MCF 10A (cell line): Measurements from ENCODE around the gene MORN5. TPM values are rescaled to one million over a fixed set of nuclear protein-coding genes. Genes with fewer than 3 reads are reported as not detected.

ENCODE experiments used
- BruUV-seq: library from RNA; stranded (reverse); fragments of 400-500 nt; replicated peaks from 2 replicates; lab custom pipeline; 2021; lab: Mats Ljungman, UMichigan
- CTCF ChIA-PET: fragments of 300-600 bp; sonication (Branson Sonifier 250); formaldehyde crosslinking; extraction: SDS; loops from one replicate; lab custom pipeline; 2021; ENCODE audit warnings: antibody characterized with exemption, inconsistent platforms; lab: Yijun Ruan, JAX
- POLR2A ChIA-PET: fragments of 300-600, 350-650 bp; sonication (Branson Sonifier 250); formaldehyde crosslinking; extraction: SDS; loops from one replicate; lab custom pipeline; 2020; ENCODE audit warnings: antibody characterized with exemption, inconsistent platforms; lab: Yijun Ruan, JAX
- DNase-seq: peaks from one replicate; pipeline ENCODE4 v3.0.0-alpha.2; 2018; ENCODE audit not compliant: unreplicated experiment
- H3K27ac Mint-ChIP-seq: one replicate; pipeline ENCODE4 v1.8.0; 2022; ENCODE audit warnings: mild to moderate bottlenecking, low read depth, mixed read lengths; ENCODE audit not compliant: unreplicated experiment
- H3K27me3 Mint-ChIP-seq: one replicate; pipeline ENCODE4 v1.8.0; 2022; ENCODE audit warnings: mixed read lengths; ENCODE audit not compliant: insufficient read depth, unreplicated experiment
- H3K36me3 Mint-ChIP-seq: one replicate; pipeline ENCODE4 v1.8.0; 2022; ENCODE audit warnings: mild to moderate bottlenecking, moderate library complexity, mixed read lengths; ENCODE audit not compliant: insufficient read depth, unreplicated experiment
- H3K4me1 Mint-ChIP-seq: one replicate; pipeline ENCODE4 v1.8.0; 2022; ENCODE audit warnings: mixed read lengths; ENCODE audit not compliant: insufficient read depth, unreplicated experiment
- H3K4me3 Mint-ChIP-seq: one replicate; pipeline ENCODE4 v1.8.0; 2022; ENCODE audit warnings: mild to moderate bottlenecking, moderate library complexity, mixed read lengths; ENCODE audit not compliant: unreplicated experiment
- H3K9me3 Mint-ChIP-seq: one replicate; pipeline ENCODE4 v1.8.0; 2022; ENCODE audit warnings: mixed read lengths; ENCODE audit not compliant: unreplicated experiment
- intact Hi-C: fragments of 100-400 bp; cut with micrococcal nuclease; formaldehyde crosslinking; loops from 2 replicates; pipeline ENCODE4 v1.14.1; 2022
- total RNA-seq: library from RNA; stranded (reverse); gene quantifications from 2 replicates; pipeline ENCODE4 v1.2.3, GENCODE V29; 2022
- TF ChIP-seq, protein P1 (sequence below): fragments of 200-600 bp; IDR thresholded peaks from one replicate; pipeline ENCODE4 v1.8.0; 2022; ENCODE audit warnings: antibody characterized with exemption, mild to moderate bottlenecking; ENCODE audit not compliant: unreplicated experiment

MORN5 gene
- total RNA-seq, 1 experiment from 2014 or later, result not detected

- no peaks in the 10 kb centered on the region for H3K9me3 Mint-ChIP-seq
- TF ChIP-seq, protein P1, sequence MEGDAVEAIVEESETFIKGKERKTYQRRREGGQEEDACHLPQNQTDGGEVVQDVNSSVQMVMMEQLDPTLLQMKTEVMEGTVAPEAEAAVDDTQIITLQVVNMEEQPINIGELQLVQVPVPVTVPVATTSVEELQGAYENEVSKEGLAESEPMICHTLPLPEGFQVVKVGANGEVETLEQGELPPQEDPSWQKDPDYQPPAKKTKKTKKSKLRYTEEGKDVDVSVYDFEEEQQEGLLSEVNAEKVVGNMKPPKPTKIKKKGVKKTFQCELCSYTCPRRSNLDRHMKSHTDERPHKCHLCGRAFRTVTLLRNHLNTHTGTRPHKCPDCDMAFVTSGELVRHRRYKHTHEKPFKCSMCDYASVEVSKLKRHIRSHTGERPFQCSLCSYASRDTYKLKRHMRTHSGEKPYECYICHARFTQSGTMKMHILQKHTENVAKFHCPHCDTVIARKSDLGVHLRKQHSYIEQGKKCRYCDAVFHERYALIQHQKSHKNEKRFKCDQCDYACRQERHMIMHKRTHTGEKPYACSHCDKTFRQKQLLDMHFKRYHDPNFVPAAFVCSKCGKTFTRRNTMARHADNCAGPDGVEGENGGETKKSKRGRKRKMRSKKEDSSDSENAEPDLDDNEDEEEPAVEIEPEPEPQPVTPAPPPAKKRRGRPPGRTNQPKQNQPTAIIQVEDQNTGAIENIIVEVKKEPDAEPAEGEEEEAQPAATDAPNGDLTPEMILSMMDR, result no peak
- H3K27me3 Mint-ChIP-seq, result peaks cover 11% of the 10 kb centered on the region
- H3K27ac Mint-ChIP-seq, result no peak overlapping the region
- CTCF ChIA-PET, result interaction anchor here (0.5 to 12.2 kb wide), 39 partner anchors 9 to 704 kb away, joined by 3 to 473 read pairs (median 4); partner anchors contain the start of genes MORN5, MRRF, NDUFA8 and RBM18
- H3K4me1 Mint-ChIP-seq, result peaks cover 18% of the 10 kb centered on the region
- intact Hi-C loops, result loop anchor here (2.0 to 10.0 kb wide), 2 partner anchors 437 to 575 kb away; no protein-coding TSS in a partner anchor
- H3K36me3 Mint-ChIP-seq, result peaks cover 6% of the 10 kb centered on the region
- no peak for DNase-seq
- POLR2A ChIA-PET, result no interaction called here
- no peak overlapping the region for H3K4me3 Mint-ChIP-seq
- no TSS peak for BruUV-seq
Measured at GRCh38 chr9:122121931-122122330, 37.8 kb upstream of the MORN5 start.

DNA sequence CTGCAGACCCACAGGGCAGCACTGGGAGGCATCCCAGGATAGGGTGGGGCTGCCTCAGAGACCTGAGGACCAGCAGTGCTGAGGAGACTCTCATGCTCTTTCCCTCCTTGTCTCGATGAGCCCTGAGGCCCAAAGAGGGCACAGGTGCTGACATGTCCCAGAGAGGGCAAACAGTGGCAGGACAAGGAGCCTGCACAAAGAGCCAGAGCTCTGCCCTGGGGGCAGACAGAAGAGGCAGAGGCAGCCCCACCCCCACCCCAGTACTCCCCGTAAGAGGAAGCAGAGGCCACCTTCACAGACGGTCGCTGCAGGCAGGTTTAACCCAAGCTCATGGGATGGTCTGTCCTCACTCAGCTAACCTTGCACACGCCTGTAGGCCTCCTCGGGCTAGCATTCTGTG lies 37.2 kb upstream of the MORN5 start:
- Mint-ChIP-seq H3K27ac (no peak overlapping the region), H3K4me1 (peaks cover 18% of the 10 kb centered on the region), H3K36me3 (peaks cover 6% of the 10 kb centered on the region), H3K27me3 (peaks cover 11% of the 10 kb centered on the region), H3K4me3 (no peak overlapping the region), H3K9me3 (no peaks in the 10 kb centered on the region)
- intact Hi-C loops, result loop anchor here (2.0 to 10.0 kb wide), 2 partner anchors 438 to 576 kb away; no protein-coding TSS in a partner anchor
- TF ChIP-seq, protein P1, result no peak
- ChIA-PET POLR2A (no interaction called here), CTCF (interaction anchor here (0.5 to 12.2 kb wide), 41 partner anchors 9 to 729 kb away, joined by 3 to 473 read pairs (median 4); partner anchors contain the start of genes MORN5, MRRF, NDUFA8 and RBM18)
- BruUV-seq, result no TSS peak
- DNase-seq, result peak; percentile 5

GRCh38 chr9:122122903-122123632 lies 36.6 kb upstream of the MORN5 start:
- Mint-ChIP-seq H3K27me3 (peaks cover 11% of the 10 kb centered on the region), H3K4me3 (no peak overlapping the region), H3K36me3 (peaks cover 6% of the 10 kb centered on the region), H3K9me3 (no peaks in the 10 kb centered on the region), H3K27ac (no peak overlapping the region), H3K4me1 (peaks cover 18% of the 10 kb centered on the region)
- ChIA-PET CTCF (interaction anchor here (0.5 to 12.2 kb wide), 54 partner anchors 7 to 730 kb away, joined by 3 to 473 read pairs (median 4); partner anchors contain the start of genes MORN5, MRRF, NDUFA8 and RBM18), POLR2A (interaction anchor here (0.7 kb wide), 1 partner anchor 24 kb away, joined by 3 read pairs; no protein-coding TSS in a partner anchor)
- intact Hi-C loops, result loop anchor here (1.0 to 10.0 kb wide), 3 partner anchors 24 to 576 kb away; no protein-coding TSS in a partner anchor
- DNase-seq, result peak; percentile 76
- no TSS peak for BruUV-seq
- TF ChIP-seq, protein P1, result peak; percentile 97

- CTCF ChIA-PET, result interaction anchor here (0.5 to 12.2 kb wide), 45 partner anchors 8 to 721 kb away, joined by 3 to 473 read pairs (median 5); partner anchors contain the start of genes MORN5, MRRF, NDUFA8 and RBM18
- no peaks in the 10 kb centered on the region for H3K9me3 Mint-ChIP-seq
- POLR2A ChIA-PET, result interaction anchor here (0.6 kb wide), 1 partner anchor 322 kb away, joined by 3 read pairs; no protein-coding TSS in a partner anchor
- no peak overlapping the region for H3K4me3 Mint-ChIP-seq
- intact Hi-C loops, result loop anchor here (10.0 kb wide), 1 partner anchor 439 kb away; no protein-coding TSS in a partner anchor
- H3K27me3 Mint-ChIP-seq, result peaks cover 11% of the 10 kb centered on the region
- peaks cover 18% of the 10 kb centered on the region for H3K4me1 Mint-ChIP-seq
- TF ChIP-seq, protein P1, result no peak
- no peak overlapping the region for H3K27ac Mint-ChIP-seq
- BruUV-seq, result no TSS peak
- peaks cover 6% of the 10 kb centered on the region for H3K36me3 Mint-ChIP-seq
- DNase-seq, result no peak
Measured at GRCh38 chr9:122124048-122124447, 35.7 kb upstream of the MORN5 start.
